HL-60 (cell line): ENCODE data around the gene FAM174A.

ENCODE experiments used
- DNase-seq, 2 experiments: peaks; one replicate each; pipeline ENCODE4 v3.0.0-alpha.2; 2010 to 2020; ENCODE audit warnings: low read depth in 1 of 2, low spot score in 1 of 2
- H3K27ac ChIP-seq: fragments of 250-450 bp; sonication (Bioruptor Pico); replicated peaks from 2 replicates; pipeline ENCODE4 v1.5.1; 2020; ENCODE audit warnings: mild to moderate bottlenecking, moderate library complexity
- H3K27me3 ChIP-seq: fragments of 250-450 bp; sonication (Bioruptor Pico); 2 replicates; pipeline ENCODE4 v1.5.1; 2021; ENCODE audit warnings: mild to moderate bottlenecking, moderate library complexity; ENCODE audit not compliant: insufficient read depth, poor library complexity, severe bottlenecking
- H3K4me3 ChIP-seq: replicated peaks from 2 replicates; pipeline ENCODE4 v1.5.1; 2011; ENCODE audit warnings: mild to moderate bottlenecking, control low read depth, low read length; ENCODE audit not compliant: insufficient read depth
- GABPA ChIP-seq: IDR thresholded peaks from 2 replicates; pipeline ENCODE4 v1.6.1; 2012; ENCODE audit warnings: low read depth
- POLR2AphosphoS5 ChIP-seq: IDR thresholded peaks from 2 replicates; pipeline ENCODE4 v1.6.1; 2012; ENCODE audit warnings: low read depth
- REST ChIP-seq: IDR thresholded peaks from 2 replicates; pipeline ENCODE4 v1.6.1; 2012; ENCODE audit warnings: low read depth; ENCODE audit not compliant: insufficient replicate concordance
- SPI1 ChIP-seq: IDR thresholded peaks from 2 replicates; pipeline ENCODE4 v1.6.1; 2012; ENCODE audit warnings: low read depth, mild to moderate bottlenecking, borderline replicate concordance
- TF ChIP-seq, protein P1 (sequence below): IDR thresholded peaks from one replicate; pipeline ENCODE4 v1.5.1; 2011; ENCODE audit warnings: low read length, control low read depth, inconsistent platforms; ENCODE audit not compliant: insufficient read depth

The FAM174A gene

GRCh38 chr5:100562821-100563220 lies 27.6 kb downstream of the FAM174A start:
- no peaks in the 10 kb centered on the region for H3K27me3 ChIP-seq
- H3K4me3 ChIP-seq, result no peak overlapping the region
- no peak for DNase-seq
- TF ChIP-seq REST (no peak), GABPA (no peak), POLR2AphosphoS5 (no peak), SPI1 (no peak)
- TF ChIP-seq, protein P1, sequence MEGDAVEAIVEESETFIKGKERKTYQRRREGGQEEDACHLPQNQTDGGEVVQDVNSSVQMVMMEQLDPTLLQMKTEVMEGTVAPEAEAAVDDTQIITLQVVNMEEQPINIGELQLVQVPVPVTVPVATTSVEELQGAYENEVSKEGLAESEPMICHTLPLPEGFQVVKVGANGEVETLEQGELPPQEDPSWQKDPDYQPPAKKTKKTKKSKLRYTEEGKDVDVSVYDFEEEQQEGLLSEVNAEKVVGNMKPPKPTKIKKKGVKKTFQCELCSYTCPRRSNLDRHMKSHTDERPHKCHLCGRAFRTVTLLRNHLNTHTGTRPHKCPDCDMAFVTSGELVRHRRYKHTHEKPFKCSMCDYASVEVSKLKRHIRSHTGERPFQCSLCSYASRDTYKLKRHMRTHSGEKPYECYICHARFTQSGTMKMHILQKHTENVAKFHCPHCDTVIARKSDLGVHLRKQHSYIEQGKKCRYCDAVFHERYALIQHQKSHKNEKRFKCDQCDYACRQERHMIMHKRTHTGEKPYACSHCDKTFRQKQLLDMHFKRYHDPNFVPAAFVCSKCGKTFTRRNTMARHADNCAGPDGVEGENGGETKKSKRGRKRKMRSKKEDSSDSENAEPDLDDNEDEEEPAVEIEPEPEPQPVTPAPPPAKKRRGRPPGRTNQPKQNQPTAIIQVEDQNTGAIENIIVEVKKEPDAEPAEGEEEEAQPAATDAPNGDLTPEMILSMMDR, result no peak
- no peak overlapping the region for H3K27ac ChIP-seq

DNA sequence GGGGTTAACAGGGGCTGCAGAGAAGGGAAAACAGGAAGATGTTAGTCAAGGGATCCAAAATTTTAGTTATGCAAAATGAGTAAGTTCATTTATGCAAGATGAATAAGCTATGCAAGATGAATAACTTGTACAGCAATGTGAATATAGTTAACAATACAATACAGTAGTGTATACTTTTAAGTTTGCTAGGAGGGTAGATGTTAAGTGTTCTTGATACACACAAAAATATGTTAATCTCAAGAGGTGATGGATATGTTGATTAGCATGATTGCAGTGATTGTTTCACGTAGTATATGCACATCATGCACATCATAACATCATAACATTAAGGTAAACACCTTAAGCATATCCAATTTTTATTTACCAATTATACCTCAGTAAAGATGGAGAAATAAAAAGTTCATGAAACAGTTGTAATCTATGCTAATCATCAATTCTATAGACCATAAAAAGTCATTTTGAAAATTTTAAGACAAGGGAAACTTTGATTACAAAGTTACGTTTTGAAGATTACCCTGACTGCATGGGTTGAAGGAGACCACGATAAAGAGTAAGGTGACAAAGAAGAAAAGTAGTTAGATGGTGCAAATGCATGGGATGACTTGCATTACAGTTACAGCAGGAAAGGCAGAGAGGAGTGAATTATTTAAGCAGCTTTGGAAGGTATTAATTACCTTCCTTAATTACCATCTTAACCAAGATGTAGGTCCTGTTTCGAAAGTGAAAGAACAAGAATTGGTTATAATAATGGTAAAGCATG lies 31.4 kb downstream of the FAM174A start:
- no peak for DNase-seq
- Histone ChIP-seq H3K4me3 (no peak overlapping the region), H3K27ac (no peak overlapping the region), H3K27me3 (no peaks in the 10 kb centered on the region)
- TF ChIP-seq SPI1 (no peak), GABPA (no peak), REST (no peak), POLR2AphosphoS5 (no peak)
- TF ChIP-seq, protein P1, result no peak

GRCh38 chr5:100574716-100575115 lies 39.5 kb downstream of the FAM174A start:
- Histone ChIP-seq H3K27ac (no peak overlapping the region), H3K4me3 (no peak overlapping the region), H3K27me3 (no peaks in the 10 kb centered on the region)
- TF ChIP-seq SPI1, result no peak
- TF ChIP-seq GABPA, result no peak
- no peak for TF ChIP-seq REST
- TF ChIP-seq POLR2AphosphoS5, result no peak
- TF ChIP-seq, protein P1, result no peak
- no peak for DNase-seq
